IPS DF 6.9 (cell line): ENCODE data around the gene HRK.

Experiments used
- DNase-seq: peaks from one replicate; pipeline ENCODE4 v3.0.0-alpha.2; 2013; ENCODE audit warnings: low read depth, low spot score
- H3K27ac ChIP-seq: one replicate; pipeline ENCODE4 v1.5.1; 2013; ENCODE audit warnings: low read length, control low read depth
- H3K27me3 ChIP-seq: 2 replicates; pipeline ENCODE4 v1.6.1; 2013; ENCODE audit warnings: mild to moderate bottlenecking, low read length; ENCODE audit not compliant: control insufficient read depth, insufficient read depth
- H3K36me3 ChIP-seq: 2 replicates; pipeline ENCODE4 v1.6.1; 2013; ENCODE audit warnings: low read length; ENCODE audit not compliant: control insufficient read depth, insufficient read depth
- H3K4me1 ChIP-seq: 2 replicates; pipeline ENCODE4 v1.6.1; 2013; ENCODE audit warnings: low read length; ENCODE audit not compliant: control insufficient read depth, insufficient read depth
- H3K4me3 ChIP-seq: 2 replicates; pipeline ENCODE4 v1.5.1; 2013; ENCODE audit warnings: mild to moderate bottlenecking, low read length
- H3K9me3 ChIP-seq: 2 replicates; pipeline ENCODE4 v1.6.1; 2013; ENCODE audit warnings: low read length, inconsistent platforms; ENCODE audit not compliant: control insufficient read depth, insufficient read depth
- WGBS: extraction: QIAGEN DNeasy Blood & Tissue Kit; methylation state at CpG from one replicate; pipeline ENCODE4 v1.1.7; 2013; ENCODE audit warnings: mixed read lengths, missing lambda C conversion rate; ENCODE audit not compliant: insufficient read length, insufficient coverage; 5-methylcytosine and 5-hydroxymethylcytosine counted together

HRK gene

GRCh38 chr12:116881877-116882507 is 751 bp upstream of the HRK start:
- Histone ChIP-seq H3K27ac (no peak overlapping the region), H3K4me3 (peak overlapping the region; percentile 57; the same call in 1 of the 2 replicates), H3K36me3 (no peaks in the 10 kb centered on the region), H3K4me1 (peaks cover 4% of the 10 kb centered on the region), H3K27me3 (peaks cover 44% of the 10 kb centered on the region), H3K9me3 (no peaks in the 10 kb centered on the region)
- DNase-seq = no peak
- WGBS = no CpG with 5 or more reads among the region's 29 CpGs

DNA sequence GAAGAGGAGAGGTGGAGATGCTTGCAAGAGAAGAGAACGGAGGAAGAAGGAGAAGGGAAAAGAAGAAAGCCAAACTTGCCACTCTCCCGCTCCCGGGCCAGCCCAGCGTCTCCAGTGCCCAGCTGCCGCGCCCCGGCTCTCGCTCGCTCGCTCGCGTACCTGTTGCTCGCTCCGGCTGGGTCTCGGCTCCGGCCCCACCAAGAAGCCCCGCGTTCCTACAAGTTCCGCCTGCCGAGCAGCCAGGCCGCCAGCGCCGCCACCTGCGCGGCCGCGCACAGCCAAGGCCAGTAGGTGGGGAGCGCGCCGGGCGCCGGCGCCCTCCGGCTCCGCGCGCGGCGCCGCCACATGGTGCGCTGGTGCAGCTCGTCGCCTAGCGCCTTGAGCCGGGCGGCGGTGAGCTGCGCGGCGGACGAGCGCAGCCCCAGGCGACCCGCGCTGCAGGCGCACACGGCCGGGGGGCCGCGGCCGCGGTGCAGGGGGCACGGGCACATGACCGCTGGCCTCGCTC is 370 bp downstream of the HRK start:
- Histone ChIP-seq H3K9me3 (no peaks in the 10 kb centered on the region), H3K4me1 (peaks cover 6% of the 10 kb centered on the region), H3K27ac (no peak overlapping the region), H3K4me3 (peak overlapping the region; percentile 62; the same call in 1 of the 2 replicates), H3K27me3 (peaks cover 44% of the 10 kb centered on the region), H3K36me3 (no peaks in the 10 kb centered on the region)
- no CpG with 5 or more reads among the region's 65 CpGs for WGBS
- no peak for DNase-seq

GRCh38 chr12:116880213-116880816 is 926 bp downstream of the HRK start:
- Histone ChIP-seq H3K27ac (no peak overlapping the region), H3K27me3 (peaks cover 44% of the 10 kb centered on the region), H3K4me1 (peaks cover 6% of the 10 kb centered on the region), H3K36me3 (no peaks in the 10 kb centered on the region), H3K9me3 (no peaks in the 10 kb centered on the region), H3K4me3 (peak overlapping the region; percentile 62; the same call in 1 of the 2 replicates)
- DNase-seq = no peak
- no CpG with 5 or more reads among the region's 21 CpGs for WGBS

- peak overlapping the region; percentile 62; the same call in 1 of the 2 replicates for H3K4me3 ChIP-seq
- peaks cover 44% of the 10 kb centered on the region for H3K27me3 ChIP-seq
- H3K36me3 ChIP-seq = no peaks in the 10 kb centered on the region
- no CpG with 5 or more reads among the region's 52 CpGs for WGBS
- no peaks in the 10 kb centered on the region for H3K9me3 ChIP-seq
- H3K27ac ChIP-seq = no peak overlapping the region
- peaks cover 6% of the 10 kb centered on the region for H3K4me1 ChIP-seq
- DNase-seq = no peak
Observed at GRCh38 chr12:116879509-116880212, 1.6 kb downstream of the HRK start.

- H3K4me3 ChIP-seq = peak overlapping the region; percentile 26; the same call in 1 of the 2 replicates
- DNase-seq = no peak
- peaks cover 44% of the 10 kb centered on the region for H3K27me3 ChIP-seq
- H3K4me1 ChIP-seq = peaks cover 6% of the 10 kb centered on the region
- H3K36me3 ChIP-seq = no peaks in the 10 kb centered on the region
- WGBS = no CpG with 5 or more reads among the region's 55 CpGs
- H3K9me3 ChIP-seq = no peaks in the 10 kb centered on the region
- H3K27ac ChIP-seq = no peak overlapping the region
Observed at GRCh38 chr12:116878567-116879508, 2.4 kb downstream of the HRK start.

DNA sequence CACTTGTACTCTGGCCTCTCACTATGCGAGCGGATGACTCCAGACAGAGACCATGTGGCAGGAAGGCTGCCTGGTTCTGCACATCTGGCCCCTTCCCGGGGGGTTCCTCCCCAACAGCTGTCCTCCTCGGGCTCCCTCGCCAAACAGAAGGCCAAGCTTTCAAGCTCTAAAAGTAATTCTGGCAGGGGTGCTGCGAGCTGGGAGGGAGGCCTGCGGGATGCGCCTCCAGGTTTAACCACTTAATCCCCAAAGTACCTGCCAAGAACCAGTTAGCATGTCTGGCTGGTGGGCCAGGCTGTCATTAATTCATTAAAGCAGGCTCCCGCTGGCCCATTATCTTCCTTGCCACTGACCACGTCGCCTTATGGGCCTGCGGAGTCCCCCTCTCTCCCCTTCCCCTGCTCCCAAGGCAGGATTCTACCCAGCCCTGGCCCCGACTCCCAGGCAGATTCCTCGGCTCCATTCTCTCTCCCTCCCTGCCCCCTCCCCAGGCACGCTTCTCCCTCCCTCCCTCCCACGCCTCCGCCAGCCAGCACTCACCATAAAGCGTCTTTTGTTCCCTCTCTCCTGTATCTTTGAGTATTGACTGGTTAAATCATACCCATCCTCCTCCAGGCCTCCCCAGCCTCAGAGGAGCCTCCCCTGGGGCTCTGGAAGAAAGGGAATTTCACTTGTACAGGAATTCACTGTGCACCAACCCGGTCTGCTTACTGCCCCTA is 4.9 kb downstream of the HRK start:
- no peak overlapping the region; the same call in 1 of the 2 replicates for H3K4me3 ChIP-seq
- WGBS = no CpG with 5 or more reads among the region's 19 CpGs

DNA sequence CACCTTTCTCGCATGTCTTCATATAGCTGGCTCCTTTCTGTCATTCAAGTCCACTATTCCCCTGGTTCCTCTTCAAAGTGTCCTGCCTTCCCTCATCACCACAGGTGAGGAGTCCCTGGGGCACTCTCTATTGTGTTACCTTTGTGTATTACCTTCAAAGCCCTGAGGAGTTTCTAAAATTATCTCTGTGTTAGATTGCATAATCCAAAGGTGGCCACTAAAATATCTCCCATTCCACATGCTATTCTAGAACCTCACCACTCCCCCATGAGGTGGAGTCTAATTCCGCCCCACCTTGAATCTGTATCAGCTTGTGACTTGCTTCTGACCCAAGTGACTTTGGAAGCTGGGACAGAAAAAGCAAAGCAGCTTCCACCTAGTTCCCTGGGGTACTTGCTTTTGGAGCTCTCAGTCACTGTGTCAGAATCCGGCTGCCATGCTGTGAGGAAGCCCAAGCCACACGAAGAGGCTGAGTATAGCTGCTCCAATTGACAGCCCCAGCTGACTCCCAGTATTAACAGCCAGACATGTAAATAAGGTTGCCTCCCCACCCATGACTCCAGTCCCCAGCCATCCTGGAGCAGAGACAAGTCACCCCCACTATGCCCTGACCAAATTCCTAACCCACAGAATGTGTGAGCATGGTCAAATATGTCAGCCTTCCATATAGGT is 6.8 kb downstream of the HRK start:
- Histone ChIP-seq H3K4me1 (0 out of 2 replicates have a peak, but pooled peaks cover 2% of the 10 kb centered on the region), H3K4me3 (no peak overlapping the region), H3K27me3 (peaks cover 12% of the 10 kb centered on the region), H3K27ac (no peak overlapping the region), H3K36me3 (no peaks in the 10 kb centered on the region), H3K9me3 (no peaks in the 10 kb centered on the region)
- WGBS = no CpG with 5 or more reads among the region's 4 CpGs
- DNase-seq = no peak

More for the DNA sequence above, 4.9 kb downstream of the HRK start:
- Histone ChIP-seq H3K27me3 (peaks cover 25% of the 10 kb centered on the region), H3K36me3 (no peaks in the 10 kb centered on the region), H3K4me1 (peaks cover 5% of the 10 kb centered on the region), H3K9me3 (no peaks in the 10 kb centered on the region), H3K27ac (no peak overlapping the region)
- DNase-seq = no peak

GRCh38 chr12:116870306-116870705 is 10.9 kb downstream of the HRK start:
- Histone ChIP-seq H3K9me3 (no peaks in the 10 kb centered on the region), H3K36me3 (no peaks in the 10 kb centered on the region), H3K4me1 (no peaks in the 10 kb centered on the region), H3K4me3 (no peak overlapping the region), H3K27me3 (no peaks in the 10 kb centered on the region), H3K27ac (no peak overlapping the region)
- DNase-seq = no peak
- no CpG with 5 or more reads among the region's 4 CpGs for WGBS

DNA sequence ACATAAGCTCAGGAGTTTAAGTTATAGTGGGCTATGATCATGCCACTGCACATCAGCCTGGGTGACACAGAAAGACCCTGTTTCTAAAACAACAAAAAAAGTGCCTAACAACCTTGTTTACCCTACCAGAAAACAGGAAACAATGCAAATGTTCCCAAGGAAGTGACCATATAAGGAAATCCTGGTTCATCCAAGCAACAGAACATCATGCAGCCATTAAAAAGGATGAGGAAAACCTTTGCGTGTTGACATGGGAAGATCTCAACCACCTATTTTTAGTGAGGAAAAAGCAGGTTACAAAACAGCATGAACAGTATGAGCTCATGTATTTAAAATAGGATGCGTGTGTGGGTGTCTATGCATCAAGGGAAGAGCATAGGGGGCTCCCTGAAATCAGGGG is 13.7 kb downstream of the HRK start:
- Histone ChIP-seq H3K4me3 (no peak overlapping the region), H3K9me3 (no peaks in the 10 kb centered on the region), H3K27me3 (no peaks in the 10 kb centered on the region), H3K4me1 (no peaks in the 10 kb centered on the region), H3K27ac (no peak overlapping the region), H3K36me3 (no peaks in the 10 kb centered on the region)
- no peak for DNase-seq
- no CpG with 5 or more reads among the region's 2 CpGs for WGBS
